Activated CD4-positive, alpha-beta T cell treated with anti-CD3 and anti-CD28 coated beads, Interleukin-2, amount 50 U/mL, for 4 hours (primary cell): ENCODE results near the gene PDE5A.

ENCODE experiments used
- DNase-seq, 2 experiments: peaks; one replicate each; pipeline ENCODE4 v3.0.0-alpha.2; 2020

The PDE5A gene

DNA sequence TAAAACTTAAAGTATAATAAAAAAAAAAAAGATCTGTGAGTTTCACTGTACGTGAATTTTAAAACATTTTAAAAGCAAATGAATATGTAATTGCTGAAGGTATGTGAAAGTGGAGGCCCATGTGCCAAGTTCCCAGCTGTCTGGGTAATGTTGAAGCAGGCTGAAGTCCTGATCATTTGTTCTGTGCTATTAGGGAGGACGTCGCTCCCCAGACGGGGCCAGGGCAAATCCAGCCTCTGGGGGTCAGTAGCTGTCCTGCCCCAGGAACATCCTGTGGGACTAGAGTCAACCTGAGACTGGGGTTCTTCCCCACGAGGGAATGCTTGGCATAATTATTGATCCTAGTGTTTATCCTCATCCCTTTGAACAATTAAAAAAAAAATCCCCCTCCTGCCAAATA, 48.8 kb downstream of the PDE5A start:
- no peak for DNase-seq

DNA sequence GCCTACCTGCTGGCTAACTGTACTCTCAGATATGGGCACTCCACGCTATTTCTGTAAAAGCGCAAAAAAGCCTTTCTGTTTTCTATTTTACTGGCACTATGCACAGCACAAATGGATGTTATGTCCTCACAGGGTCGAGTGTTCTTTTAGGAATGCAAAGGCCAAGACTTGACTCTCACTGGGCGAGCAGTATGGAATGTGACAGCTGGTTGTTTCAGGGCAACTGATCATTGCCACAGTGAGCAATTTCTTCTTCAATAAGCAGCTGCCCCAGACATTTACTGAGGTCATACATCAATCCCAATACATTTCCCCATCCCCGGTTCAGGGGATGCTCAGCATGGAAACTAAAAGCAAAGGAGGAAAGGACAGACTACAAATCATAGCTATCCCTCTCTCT, 58.2 kb downstream of the PDE5A start:
- DNase-seq = no peak

DNA sequence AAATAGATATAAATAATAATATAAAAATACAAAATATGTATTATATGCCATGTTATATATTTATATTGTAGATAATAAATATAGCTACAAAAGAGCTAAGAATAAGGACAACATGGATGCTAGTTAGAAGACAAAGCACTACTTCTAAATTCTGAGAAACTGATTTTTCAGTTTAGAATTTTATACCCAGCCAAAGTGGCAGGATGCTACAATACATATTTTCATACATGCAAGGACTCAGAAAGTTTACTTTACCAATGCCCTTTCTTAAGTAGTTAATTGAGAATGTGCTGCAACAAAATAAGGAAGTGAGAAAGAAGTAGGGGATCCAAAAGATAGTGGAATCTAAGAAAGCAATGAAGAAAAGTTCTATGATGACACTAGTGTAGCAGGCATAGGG, 64.5 kb downstream of the PDE5A start:
- no peak for DNase-seq

DNA sequence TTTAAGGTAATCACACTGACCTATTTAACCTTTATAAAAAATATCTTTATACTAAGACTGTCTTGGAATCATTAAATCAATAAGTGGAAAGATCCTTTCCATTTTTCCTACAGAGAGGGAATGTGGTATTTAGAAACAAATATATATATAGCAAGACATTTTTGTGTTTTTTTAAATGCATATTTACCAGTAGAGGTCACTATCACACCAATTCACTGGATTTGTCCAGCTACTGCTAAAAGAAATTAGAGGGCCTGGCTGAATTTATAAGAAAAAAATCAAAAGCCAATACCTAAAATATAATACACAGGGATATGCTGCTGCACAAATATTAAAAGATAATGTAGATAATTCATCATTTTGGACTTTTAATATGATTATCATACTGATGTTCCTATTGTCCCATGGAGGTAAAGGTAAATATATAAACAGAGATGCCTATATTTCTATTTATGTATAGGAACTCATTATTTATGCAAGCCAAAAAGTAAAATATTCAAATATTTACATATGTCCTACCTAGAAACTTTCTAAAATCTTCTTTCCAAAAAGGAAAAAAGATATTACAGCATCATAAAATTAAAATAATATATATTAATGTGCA, 69.5 kb downstream of the PDE5A start:
- no peak for DNase-seq

DNA sequence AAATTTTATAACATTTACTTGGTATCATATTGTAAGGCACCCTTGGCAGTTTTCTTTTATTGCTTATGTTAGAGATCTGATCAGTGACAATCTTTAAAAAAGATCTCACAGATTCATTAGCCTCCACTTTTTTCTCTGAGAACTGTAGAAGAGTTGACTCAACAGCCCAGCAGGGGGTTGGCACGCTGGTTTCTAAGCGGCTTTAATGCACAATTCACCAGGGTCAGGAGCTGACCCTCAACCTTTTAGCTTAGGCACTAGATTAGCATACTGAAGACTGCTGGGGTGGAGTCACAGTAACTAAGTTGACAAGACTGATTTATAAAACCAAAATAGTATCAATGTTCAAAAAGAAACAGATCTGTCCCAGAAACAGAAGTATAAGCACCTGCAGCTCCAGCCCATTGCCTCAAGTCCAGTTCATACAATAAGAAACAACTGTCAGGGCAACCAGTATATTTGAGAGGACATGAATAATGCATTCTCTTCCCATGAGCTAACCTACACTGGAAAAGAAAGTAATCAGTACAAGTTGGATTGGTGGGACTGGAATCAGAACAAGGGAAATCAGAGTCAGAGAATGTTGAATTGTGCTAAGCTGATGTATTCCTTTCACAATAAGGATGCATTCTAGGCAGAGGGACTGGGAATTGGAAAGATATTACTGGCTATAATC, 77.6 kb downstream of the PDE5A start:
- DNase-seq = no peak

DNA sequence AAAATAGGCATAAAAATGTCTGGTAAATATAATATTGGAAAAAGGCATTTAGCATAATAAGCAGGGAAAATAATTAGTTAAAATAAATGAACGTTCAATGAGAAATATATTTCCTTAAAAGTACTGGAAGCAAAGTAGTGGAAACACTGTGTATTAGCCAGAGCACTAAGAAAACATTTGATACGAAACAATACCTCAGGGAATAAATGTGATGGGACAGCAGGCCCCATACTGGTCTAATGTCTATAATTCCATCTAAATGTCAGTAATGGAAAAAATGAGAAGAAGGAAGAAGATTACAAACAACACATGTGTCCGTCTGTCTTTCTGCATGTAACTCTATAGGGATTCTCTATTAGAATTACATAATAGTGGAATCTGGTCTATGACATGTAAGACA, 79.0 kb downstream of the PDE5A start:
- DNase-seq = no peak

DNA sequence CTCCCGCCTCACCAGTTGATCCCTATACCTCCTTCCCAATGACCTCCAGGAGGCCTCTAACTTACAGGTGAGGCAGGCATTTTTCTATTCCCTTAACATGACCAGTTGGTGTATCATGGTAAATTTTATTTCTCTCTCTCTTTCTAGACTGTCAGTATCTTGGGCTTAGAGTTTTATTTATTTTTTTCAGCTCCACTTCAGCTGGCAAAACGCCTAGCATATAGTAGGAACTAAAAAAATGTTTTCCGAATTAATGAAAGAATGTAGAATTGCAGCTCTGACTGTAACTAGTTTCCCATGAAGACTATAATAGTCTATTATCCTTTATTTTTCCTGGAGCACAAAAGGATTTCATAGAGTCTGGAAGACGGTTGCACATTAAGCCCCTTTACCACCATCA, 84.8 kb downstream of the PDE5A start:
- DNase-seq = no peak

DNA sequence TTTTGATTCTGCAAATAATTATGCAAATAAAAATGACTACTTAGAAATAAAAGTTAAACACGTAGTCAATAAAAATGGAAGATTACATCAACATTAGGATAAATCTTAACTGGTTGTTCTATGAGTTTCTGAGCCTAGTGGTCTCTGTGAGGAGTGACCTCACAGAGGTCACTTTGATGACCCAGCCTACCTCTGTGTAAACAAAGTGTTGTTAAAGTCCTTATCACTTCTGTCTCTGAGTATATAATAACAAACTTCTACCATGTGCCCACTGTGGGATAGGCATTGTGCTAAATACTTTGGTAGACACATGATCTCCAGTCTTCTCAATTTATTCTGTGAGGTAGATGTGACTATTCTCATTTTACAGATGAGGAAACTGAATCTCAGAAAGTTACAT, 85.4 kb downstream of the PDE5A start:
- DNase-seq = no peak

DNA sequence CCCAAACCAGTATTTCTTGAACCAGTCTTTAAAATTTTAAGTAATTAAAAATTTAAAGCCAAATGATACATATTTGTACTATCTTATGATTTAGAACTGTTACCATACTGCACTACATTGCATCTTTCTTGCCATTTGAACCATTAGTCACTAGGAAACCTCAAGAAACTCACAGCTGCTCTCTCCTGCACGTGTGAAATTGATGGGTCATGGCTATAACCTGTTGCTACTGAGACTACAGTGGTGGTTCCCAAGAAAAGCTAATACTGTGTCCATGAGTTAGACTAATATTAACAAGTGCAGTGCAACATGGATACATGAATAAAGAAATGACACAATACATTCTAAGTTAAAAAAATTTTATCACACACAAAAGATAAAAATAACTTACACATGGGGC, 88.4 kb downstream of the PDE5A start:
- no peak for DNase-seq

DNA sequence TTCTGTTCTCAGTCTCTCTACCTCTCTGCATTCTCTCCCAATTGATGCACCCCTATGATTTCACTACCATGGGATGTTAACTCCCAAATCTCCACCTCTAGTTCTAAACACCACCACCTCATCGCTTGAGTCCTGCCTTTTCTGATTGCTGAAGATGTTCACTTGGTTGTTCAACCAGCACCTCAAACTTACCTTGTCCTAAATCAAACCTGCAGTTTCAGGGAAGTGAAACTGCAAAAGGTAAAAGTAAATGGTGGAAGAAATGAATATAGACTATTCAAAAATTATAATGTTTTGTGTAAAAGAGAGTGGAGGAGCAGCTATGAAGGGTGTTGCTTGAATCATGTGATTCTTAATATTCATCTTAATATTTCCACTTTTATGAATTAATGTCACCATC, 91.0 kb downstream of the PDE5A start:
- no peak for DNase-seq

DNA sequence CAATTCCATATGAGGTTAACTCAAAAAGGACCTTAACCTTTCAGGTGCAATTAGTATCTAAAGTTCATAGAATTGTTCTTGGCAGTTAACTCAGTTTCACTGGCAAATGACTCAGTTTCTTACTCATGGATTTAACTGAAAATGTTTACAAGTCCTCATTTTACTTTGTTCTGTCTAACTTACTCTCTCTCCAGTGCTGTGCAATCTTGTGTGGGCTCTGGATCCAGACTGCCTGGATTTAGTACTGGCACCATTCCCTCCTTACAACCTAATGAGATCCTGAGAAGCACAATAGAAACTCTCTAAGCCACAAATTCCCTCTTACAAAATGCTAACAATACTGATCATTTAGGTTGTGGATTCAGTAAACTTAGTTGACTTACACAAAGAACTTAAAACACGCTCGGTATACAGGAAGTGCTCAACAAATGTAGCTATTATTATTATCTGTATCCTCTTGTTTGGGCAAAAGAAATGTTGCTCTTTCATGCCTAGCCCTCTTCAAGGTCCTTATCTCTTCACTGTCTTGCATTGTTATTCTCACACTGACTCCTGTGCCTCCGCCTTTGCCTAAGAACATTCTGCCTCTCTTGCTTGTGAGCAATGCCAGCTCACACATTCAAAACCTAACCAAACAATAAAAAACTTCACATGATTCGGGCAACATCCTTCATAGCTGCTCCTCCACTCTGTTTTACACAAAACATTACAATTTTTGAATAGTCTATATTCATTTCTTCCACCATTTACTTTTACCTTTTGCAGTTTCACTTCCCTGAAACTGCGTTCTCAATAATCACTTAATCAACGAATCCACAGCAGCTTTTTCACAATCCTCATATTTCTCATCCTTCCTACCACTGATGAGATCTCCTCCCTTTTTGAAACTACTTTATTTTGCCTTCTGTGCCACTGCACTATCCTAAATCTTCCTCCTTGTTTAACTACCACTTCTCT, 91.8 kb downstream of the PDE5A start:
- no peak for DNase-seq

DNA sequence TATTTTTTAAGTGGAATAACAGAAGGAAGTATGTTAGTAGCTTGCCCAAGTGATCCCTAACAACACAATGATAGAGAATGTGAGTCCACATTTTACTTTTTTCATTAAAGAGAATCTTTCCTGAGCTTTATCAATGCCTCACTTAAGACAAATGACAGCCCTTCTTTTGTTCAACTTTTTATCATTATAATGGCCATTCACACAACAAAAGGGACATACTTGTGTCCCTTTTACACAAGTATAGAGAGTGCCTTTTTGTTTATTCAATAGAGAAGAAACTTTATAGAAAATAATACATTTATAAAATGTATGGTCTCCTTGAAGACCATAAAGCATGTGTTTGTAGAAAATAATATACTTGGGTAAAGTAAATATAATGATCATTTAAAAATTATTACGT, 96.3 kb downstream of the PDE5A start:
- no peak for DNase-seq

DNA sequence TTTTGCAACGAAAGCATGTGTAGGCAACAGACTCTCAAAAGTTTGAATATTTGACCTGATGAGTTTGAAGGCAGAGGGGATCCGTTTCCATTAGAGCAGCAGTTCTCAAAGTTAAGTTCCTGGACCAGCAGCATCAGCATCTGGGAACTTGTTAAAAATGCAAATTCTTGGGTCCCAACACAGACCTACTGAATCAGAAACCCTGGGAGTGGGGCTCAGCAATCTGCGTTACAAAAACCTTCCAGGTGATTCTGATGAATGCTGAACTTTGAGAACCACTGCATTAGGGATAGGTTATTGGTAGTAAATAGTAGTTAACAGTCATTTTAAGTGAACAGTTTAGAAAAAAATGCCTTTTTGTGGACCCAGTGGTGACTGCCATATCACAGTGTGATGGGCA, 98.8 kb downstream of the PDE5A start:
- DNase-seq = no peak

DNA sequence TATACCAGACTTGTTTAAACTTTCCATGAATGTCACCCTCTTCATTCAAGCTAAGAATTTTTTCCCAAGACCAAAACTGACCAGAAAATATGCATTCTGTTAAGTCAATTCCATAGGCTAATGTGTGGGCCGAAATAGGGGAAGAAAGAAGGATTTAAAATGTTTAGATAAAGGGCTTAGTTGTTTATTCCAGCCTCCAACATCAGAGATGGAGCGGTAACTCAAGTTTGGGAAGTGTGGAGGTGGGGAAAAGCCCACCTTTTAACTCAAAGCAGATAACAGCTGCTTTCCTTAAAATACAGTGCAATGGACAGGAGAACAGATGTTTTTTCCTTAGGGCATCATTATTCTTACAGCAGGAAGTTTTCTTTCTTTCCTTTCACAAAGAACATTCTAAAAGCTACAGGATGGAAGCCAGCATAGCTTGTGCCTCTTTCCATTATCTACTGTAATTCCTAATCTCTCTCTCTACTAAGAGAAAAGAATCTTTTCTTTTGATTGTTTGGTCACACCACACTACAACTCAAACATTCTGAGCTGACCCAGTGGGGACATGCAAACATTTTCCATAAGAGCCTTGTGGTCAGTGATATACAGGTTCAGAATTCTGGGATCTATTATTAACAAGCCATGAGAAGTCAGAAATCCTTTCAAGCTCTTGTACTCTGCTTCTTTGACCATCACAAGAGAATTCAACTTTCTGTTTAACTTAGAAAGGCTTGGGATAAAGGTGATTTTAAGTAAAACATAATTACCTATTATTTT, 101.6 kb downstream of the PDE5A start:
- DNase-seq = no peak

DNA sequence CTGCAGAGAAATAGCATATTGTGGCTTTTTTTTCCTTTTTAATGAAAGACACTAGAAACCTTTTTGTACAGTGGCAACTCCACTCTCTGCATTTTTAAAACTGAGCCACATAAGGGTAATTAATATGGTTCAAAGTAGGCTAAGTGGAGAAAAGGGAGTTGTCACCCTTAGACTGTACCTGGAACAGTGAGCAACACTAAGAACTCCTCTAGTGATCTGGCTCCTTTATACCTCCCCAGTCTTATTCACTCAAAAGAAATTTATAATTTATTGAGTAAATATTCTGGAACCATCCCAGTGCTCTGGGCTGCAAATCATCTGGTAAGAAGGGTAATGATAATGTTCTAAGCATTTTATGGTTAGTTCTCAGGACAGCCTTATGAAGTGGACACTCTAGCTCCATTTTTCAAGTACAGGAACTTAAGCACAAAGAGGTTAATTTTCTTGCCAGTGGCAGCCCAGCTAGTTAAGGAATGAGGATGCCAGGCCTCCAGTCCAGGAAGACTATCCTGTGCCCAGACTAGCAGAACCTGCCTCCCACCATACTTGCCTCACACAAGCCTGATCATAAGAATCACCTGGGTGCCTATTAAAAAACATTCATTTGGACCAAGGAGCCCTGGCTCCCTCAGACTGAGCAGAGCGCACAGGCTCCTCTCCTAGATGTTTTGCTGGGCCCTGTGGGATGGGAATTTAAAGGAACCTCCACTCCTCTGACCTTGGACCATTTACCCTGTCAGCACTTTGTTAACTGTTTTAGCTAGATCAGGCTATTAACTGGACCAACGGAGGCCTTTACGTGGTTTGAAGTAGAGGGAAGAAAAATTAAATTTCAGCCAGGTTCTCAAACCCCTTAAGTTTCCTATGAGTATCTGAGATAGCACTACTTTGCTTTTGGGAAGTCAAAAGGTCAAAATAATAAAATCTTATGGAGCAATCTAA, 102.6 kb downstream of the PDE5A start:
- DNase-seq = no peak

DNA sequence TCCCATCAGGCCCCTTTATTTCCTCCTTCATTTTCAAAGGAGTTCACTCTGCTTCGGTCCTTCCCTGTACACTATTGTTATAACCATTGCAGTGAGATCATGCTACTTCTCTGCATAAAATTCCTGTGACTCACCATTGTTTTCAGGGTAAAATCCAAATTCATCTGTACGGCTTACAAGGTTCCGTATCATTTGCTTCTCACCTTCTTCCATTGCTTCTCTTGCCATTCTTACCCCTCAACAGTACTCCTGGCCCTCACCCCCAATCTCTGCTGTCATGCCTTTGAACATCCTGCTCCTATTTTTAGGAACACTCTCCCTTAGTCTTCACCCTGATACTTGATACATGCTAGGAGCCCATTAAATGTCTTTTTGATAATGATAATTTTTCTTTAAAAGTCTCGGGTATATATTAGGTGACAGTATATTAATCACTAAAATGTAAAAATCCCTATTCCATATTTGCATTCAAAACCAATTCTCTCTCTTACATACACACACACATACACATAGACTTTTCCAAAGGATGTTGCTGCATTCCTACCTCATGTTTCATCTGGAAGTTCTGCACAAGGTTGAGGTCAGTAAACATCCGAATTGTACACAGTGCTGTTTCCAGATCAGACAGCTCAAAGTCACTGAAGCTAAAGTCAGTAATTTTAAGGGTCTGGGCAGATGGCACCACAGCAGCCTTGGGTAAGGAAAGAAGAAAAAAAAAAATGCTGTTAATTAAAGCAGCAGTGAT, 103.4 kb downstream of the PDE5A start:
- DNase-seq = no peak

DNA sequence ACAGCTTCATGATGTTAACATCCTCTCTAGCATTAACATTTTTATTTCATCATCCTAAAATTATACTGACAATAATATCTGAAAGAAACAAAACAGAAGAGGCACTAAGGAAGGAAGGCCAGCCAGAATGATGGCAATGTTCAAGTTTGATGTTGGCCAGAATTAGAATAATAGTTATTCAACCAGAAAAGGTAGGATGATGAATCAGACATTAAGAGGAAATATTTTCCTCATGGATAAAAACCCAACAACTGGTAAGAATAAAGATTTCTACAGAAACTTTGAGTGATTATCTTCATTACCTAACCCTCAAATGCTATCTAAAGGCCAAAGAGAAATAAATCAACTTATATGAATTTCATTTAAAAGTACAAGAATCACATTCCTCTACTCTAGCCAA, 105.2 kb downstream of the PDE5A start:
- DNase-seq = no peak

DNA sequence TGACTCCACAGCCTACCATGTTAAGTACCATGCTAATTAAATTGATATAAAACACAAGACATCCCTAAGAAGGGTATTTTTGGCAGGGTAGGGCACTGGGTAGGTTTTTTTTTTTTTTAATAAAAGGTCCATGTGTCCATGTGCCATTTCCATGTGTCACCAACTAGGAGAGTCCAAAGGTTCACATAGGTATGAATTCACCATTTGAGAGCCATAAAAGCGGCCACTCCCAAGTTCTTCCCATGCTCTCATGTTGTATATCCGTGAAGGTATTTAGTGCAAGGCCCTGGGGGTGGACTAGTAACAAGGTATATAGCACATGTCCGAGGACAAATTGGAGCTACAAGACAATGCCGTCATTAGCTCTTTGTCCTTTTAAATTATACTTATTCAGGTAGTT, 107.3 kb downstream of the PDE5A start:
- no peak for DNase-seq

DNA sequence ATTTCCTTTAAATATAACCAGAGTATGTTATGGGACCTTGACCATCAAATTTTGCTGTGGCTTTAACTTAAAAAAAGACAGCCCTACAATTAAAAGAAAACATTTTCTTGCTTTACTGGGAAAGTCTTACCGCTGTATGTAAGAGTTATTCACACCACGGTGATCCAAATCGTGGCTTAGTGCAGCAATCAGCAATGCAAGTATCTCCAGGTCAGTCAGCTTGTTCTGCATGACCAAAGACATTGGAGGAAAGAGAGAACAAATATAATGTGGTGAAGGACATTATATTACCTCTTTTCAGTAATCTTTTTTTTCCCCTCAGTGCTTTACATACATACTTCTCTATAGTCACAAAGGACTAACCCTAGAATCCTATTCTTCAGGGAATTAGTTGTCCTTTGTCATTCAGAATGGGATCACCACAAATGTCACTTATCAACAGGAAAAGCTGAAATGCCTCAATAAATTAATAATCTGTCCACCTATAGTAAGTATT, 109.6 kb downstream of the PDE5A start:
- DNase-seq = no peak

DNA sequence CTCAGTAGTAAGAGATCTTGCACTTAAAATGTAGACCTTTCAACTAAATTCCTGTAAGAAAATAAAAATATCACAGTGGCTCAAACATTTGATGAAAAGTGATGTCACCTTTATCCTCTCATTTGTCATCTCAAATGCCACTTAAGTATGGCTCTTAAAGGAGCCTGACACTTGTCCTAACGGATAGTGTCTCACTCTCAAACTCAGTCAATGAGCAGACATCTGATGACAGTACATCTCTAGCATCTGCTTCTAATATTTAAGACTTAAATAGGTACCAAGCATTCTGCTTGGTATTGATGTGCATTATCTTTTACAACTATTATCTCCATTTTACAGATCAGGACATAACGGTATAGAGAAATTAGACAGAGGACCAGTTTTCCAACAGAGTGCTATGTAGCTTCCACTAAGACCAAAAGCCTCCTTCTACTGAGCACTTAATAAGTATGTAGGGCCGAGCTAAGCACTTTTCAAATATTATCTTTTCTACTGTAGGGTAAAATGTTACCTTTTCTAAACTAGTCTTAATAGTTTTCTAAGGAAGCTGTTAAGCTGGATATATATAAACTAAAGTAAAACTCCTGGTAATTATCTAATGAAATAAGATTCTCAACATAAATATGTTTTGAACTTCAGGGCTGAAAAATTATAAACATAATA, 110.2 kb downstream of the PDE5A start:
- DNase-seq = no peak
